ENCODE data around the gene AMIGO2.

The AMIGO2 gene

DNA sequence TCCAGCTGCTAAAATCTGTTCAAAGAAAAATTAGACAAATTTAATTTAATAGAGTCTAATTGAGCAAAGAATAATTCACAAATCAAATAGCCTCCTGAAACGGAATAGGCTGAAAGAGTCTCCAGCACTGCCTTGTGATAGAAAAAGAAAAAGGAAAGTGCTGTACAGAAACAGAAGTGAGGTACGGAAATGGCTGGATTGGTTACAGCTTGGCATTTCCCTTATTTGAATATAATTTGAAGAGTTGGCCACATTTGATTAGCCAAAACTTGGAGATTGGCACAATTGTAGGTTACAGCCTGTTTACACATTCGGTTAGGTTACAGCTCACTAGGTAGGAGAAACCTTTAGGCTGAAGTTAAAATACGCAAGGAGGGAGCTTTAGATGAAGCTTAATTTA is 25.1 kb downstream of the AMIGO2 start:
- H3K27ac ChIP-seq (ENCODE audit: extremely low read depth, low read depth, low read length), result no peak overlapping the region
- H3K36me3 ChIP-seq (ENCODE audit: control insufficient read depth in 2 of 2, insufficient read depth in 1 of 2, low read length in 2 of 2), result no peaks in the 10 kb centered on the region
- H3K4me1 ChIP-seq (ENCODE audit: control insufficient read depth, insufficient read depth, low read length), result no peaks in the 10 kb centered on the region
- POLR2A ChIA-PET, result no interaction called here
- no peak overlapping the region for H3K4me3 ChIP-seq (ENCODE audit: low read depth, low read length)
- TF ChIP-seq SP7 (tag by site-specific recombination; IDR thresholded peaks at IDR 0.05), result no peak
- TF ChIP-seq ZNF626 (tag by site-specific recombination; IDR thresholded peaks at IDR 0.05), result no peak
- no peak for TF ChIP-seq ZNF157 (tag by site-specific recombination; IDR thresholded peaks at IDR 0.05)
- TF ChIP-seq OVOL3 (tag by site-specific recombination; IDR thresholded peaks at IDR 0.05), result no peak
- TF ChIP-seq ZFP3 (tag by site-specific recombination; IDR thresholded peaks at IDR 0.05; ENCODE audit: low read depth), result no peak
- no peak for TF ChIP-seq ZNF654 (tag by site-specific recombination; IDR thresholded peaks at IDR 0.05; ENCODE audit: low read depth)
- CTCF ChIA-PET, result interaction anchor here (0.8 to 1.8 kb wide), 3 partner anchors 17 to 33 kb away, joined by 3 to 6 read pairs (median 5); no protein-coding TSS in a partner anchor
- H3K9me3 ChIP-seq (ENCODE audit: control insufficient read depth, insufficient read depth, low read depth, low read length), result no peaks in the 10 kb centered on the region

DNA sequence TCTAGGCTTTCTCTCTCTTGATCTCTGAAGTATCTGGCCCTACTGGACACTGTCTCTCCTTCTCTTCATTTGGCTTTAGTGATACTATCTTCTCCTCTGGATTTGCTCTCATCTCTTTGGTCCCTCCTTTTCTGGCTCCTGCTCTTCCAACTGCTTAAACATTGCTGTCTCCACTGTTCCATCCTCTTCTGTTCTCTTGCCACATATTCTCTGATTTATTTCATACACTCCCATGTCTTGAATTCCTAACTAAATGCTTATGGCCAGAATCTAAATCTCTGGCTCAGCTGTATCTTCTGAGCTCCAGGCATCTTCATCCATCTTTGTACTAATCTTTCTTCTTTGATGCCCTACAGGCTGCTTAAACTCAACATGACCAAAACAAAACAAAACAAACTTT is 25.8 kb downstream of the AMIGO2 start:
- POLR2A ChIA-PET, result no interaction called here
- no peaks in the 10 kb centered on the region for H3K36me3 ChIP-seq (ENCODE audit: control insufficient read depth in 2 of 2, insufficient read depth in 1 of 2, low read length in 2 of 2)
- H3K4me3 ChIP-seq (ENCODE audit: low read depth, low read length), result no peak overlapping the region
- TF ChIP-seq ZNF501 (tag by site-specific recombination; IDR thresholded peaks at IDR 0.05), result no peak
- no peak for TF ChIP-seq ZNF777 (tag by site-specific recombination; IDR thresholded peaks at IDR 0.05; ENCODE audit: borderline replicate concordance)
- TF ChIP-seq, protein P1, sequence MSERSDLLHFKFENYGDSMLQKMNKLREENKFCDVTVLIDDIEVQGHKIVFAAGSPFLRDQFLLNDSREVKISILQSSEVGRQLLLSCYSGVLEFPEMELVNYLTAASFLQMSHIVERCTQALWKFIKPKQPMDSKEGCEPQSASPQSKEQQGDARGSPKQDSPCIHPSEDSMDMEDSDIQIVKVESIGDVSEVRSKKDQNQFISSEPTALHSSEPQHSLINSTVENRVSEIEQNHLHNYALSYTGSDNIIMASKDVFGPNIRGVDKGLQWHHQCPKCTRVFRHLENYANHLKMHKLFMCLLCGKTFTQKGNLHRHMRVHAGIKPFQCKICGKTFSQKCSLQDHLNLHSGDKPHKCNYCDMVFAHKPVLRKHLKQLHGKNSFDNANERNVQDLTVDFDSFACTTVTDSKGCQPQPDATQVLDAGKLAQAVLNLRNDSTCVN (tag by site-specific recombination; optimal IDR thresholded peaks at IDR 0.05), result no peak
- TF ChIP-seq ZNF211 (tag by site-specific recombination; IDR thresholded peaks at IDR 0.05; ENCODE audit: low read depth), result no peak
- no peak for TF ChIP-seq PRDM6 (tag by site-specific recombination; IDR thresholded peaks at IDR 0.05)
- no peak for TF ChIP-seq ZNF514 (tag by site-specific recombination; IDR thresholded peaks at IDR 0.05)
- TF ChIP-seq YY1 (tag by site-specific recombination; IDR thresholded peaks at IDR 0.05), result no peak
- no peak for TF ChIP-seq ZNF404 (tag by site-specific recombination; IDR thresholded peaks at IDR 0.05)
- TF ChIP-seq ZEB2 (tag by site-specific recombination; IDR thresholded peaks at IDR 0.05), result no peak
- TF ChIP-seq BCL11B (tag by site-specific recombination; IDR thresholded peaks at IDR 0.05; ENCODE audit: low read depth), result no peak
- TF ChIP-seq ZNF280D (tag by site-specific recombination; IDR thresholded peaks at IDR 0.05), result no peak
- H3K27ac ChIP-seq (ENCODE audit: extremely low read depth, low read depth, low read length), result no peak overlapping the region
- H3K4me1 ChIP-seq (ENCODE audit: control insufficient read depth, insufficient read depth, low read length), result no peaks in the 10 kb centered on the region
- no peaks in the 10 kb centered on the region for H3K9me3 ChIP-seq (ENCODE audit: control insufficient read depth, insufficient read depth, low read depth, low read length)
- CTCF ChIA-PET, result interaction anchor here (0.6 to 1.8 kb wide), 3 partner anchors 15 to 632 kb away, joined by 3 to 5 read pairs (median 4); no protein-coding TSS in a partner anchor

- H3K36me3 ChIP-seq (ENCODE audit: control insufficient read depth in 2 of 2, insufficient read depth in 1 of 2, low read length in 2 of 2), result no peaks in the 10 kb centered on the region
- H3K4me1 ChIP-seq (ENCODE audit: control insufficient read depth, insufficient read depth, low read length), result no peaks in the 10 kb centered on the region
- no peak overlapping the region for H3K4me3 ChIP-seq (ENCODE audit: low read depth, low read length)
- ChIA-PET POLR2A (no interaction called here), CTCF (interaction anchor here (1.2 kb wide), 1 partner anchor 19 kb away, joined by 3 read pairs; no protein-coding TSS in a partner anchor)
- H3K27ac ChIP-seq (ENCODE audit: extremely low read depth, low read depth, low read length), result no peak overlapping the region
- TF ChIP-seq KLF8 (tag by site-specific recombination; IDR thresholded peaks at IDR 0.05) (no peak), ZNF692 (tag by site-specific recombination; IDR thresholded peaks at IDR 0.05) (no peak)
- TF ChIP-seq, protein P2, sequence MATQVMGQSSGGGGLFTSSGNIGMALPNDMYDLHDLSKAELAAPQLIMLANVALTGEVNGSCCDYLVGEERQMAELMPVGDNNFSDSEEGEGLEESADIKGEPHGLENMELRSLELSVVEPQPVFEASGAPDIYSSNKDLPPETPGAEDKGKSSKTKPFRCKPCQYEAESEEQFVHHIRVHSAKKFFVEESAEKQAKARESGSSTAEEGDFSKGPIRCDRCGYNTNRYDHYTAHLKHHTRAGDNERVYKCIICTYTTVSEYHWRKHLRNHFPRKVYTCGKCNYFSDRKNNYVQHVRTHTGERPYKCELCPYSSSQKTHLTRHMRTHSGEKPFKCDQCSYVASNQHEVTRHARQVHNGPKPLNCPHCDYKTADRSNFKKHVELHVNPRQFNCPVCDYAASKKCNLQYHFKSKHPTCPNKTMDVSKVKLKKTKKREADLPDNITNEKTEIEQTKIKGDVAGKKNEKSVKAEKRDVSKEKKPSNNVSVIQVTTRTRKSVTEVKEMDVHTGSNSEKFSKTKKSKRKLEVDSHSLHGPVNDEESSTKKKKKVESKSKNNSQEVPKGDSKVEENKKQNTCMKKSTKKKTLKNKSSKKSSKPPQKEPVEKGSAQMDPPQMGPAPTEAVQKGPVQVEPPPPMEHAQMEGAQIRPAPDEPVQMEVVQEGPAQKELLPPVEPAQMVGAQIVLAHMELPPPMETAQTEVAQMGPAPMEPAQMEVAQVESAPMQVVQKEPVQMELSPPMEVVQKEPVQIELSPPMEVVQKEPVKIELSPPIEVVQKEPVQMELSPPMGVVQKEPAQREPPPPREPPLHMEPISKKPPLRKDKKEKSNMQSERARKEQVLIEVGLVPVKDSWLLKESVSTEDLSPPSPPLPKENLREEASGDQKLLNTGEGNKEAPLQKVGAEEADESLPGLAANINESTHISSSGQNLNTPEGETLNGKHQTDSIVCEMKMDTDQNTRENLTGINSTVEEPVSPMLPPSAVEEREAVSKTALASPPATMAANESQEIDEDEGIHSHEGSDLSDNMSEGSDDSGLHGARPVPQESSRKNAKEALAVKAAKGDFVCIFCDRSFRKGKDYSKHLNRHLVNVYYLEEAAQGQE (tag by site-specific recombination; IDR thresholded peaks at IDR 0.05), result no peak
- H3K9me3 ChIP-seq (ENCODE audit: control insufficient read depth, insufficient read depth, low read depth, low read length), result no peaks in the 10 kb centered on the region
Measured at GRCh38 chr12:47052274-47052673, 27.5 kb downstream of the AMIGO2 start.

Data from HEK293 (cell line).